Gastroesophageal sphincter (tissue), 4 donors: ENCODE measurements around the gene ADM2. TPM values are rescaled to one million over a fixed set of nuclear protein-coding genes. Genes with fewer than 3 reads are reported as not detected.

ENCODE experiments used
- ATAC-seq: fragments of 150-250 bp; one replicate; pipeline ENCODE4 v1.9.1; 2016; ENCODE audit warnings: mild to moderate bottlenecking, moderate library complexity
- H3K27ac ChIP-seq, 4 donors: fragments of 200-600 bp; sonication (generic) in 3 of 4; 1 replicate in 3 of 4; 2 replicates in 1 of 4; pipeline ENCODE4 v1.5.1; 2016 to 2019
- H3K27me3 ChIP-seq: fragments of 200-600 bp; sonication (generic); one replicate; pipeline ENCODE4 v1.5.1; 2019
- H3K36me3 ChIP-seq, 2 donors: fragments of 200-600 bp; sonication (generic); one replicate each; pipeline ENCODE4 v1.5.1; 2019; ENCODE audit warnings: control low read depth in 1 of 2
- H3K4me1 ChIP-seq, 3 donors: fragments of 200-600 bp; sonication (generic); 1 replicate in 2 of 3; 2 replicates in 1 of 3; pipeline ENCODE4 v1.5.1; 2016 to 2019; ENCODE audit warnings: control low read depth in 2 of 3
- H3K4me3 ChIP-seq, 2 donors: fragments of 200-600 bp; sonication (generic); one replicate each; pipeline ENCODE4 v1.5.1; 2019; ENCODE audit warnings: mild to moderate bottlenecking in 1 of 2, moderate library complexity in 1 of 2
- H3K9me3 ChIP-seq, 3 donors: fragments of 200-600 bp; sonication (generic); one replicate each; pipeline ENCODE4 v1.5.1; 2017 to 2019; ENCODE audit warnings: control low read depth in 2 of 3
- CTCF ChIP-seq, 4 experiments: fragments of 200-600 bp in 2 of 4; fragments of 450-650 bp in 2 of 4; sonication (generic) in 1 of 4; IDR thresholded peaks; one replicate each; pipeline ENCODE4 v1.5.1; 2017 to 2019; ENCODE audit warnings: antibody characterized with exemption in 4 of 4, mild to moderate bottlenecking in 2 of 4, moderate library complexity in 2 of 4
- EP300 ChIP-seq: sonication (generic); formaldehyde crosslinking; IDR thresholded peaks from one replicate; pipeline ENCODE4 v1.6.1; 2017; ENCODE audit warnings: antibody characterized with exemption, mild to moderate bottlenecking
- POLR2A ChIP-seq, 2 donors: fragments of 450-650 bp; IDR thresholded peaks; one replicate each; pipeline ENCODE4 v1.6.1; 2017; ENCODE audit warnings: antibody characterized with exemption in 2 of 2, mild to moderate bottlenecking in 2 of 2, moderate library complexity in 1 of 2
- POLR2AphosphoS5 ChIP-seq: sonication (generic); formaldehyde crosslinking; IDR thresholded peaks from one replicate; pipeline ENCODE4 v1.6.1; 2017; ENCODE audit warnings: antibody characterized with exemption
- WGBS, 2 donors: methylation state at CpG; one replicate each; pipeline ENCODE4 v1.1.5; 2018; ENCODE audit warnings: low coverage in 1 of 2; 5-methylcytosine and 5-hydroxymethylcytosine counted together
- total RNA-seq, 4 donors: library from RNA; depleted of rRNA; stranded (reverse); fragments of >200 nt; gene quantifications; one replicate each; pipeline ENCODE4 v1.1.0, GENCODE V29; 2016

The ADM2 gene
- total RNA-seq, 4 donors from 2014 or later, result 0.40 TPM; not detected in 3

GRCh38 chr22:50459496-50460140 lies 21.7 kb upstream of the ADM2 start:
- Histone ChIP-seq H3K27me3 (no peaks in the 10 kb centered on the region), H3K4me3 (no peak overlapping the region), H3K9me3 (no peaks in the 10 kb centered on the region), H3K27ac (no peak overlapping the region), H3K4me1 (no peaks in the 10 kb centered on the region), H3K36me3 (peaks cover 0 to 100% of the 10 kb centered on the region in 2 donors)
- no CpG with 5 or more reads among the region's 41 CpGs for WGBS, 2 donors
- ATAC-seq, result no peak
- TF ChIP-seq CTCF (IDR thresholded peaks at IDR 0.05), result no peak
- TF ChIP-seq POLR2A (IDR thresholded peaks at IDR 0.05), result no peak
- no peak for TF ChIP-seq EP300
- no peak for TF ChIP-seq POLR2AphosphoS5

GRCh38 chr22:50460938-50461337 lies 20.4 kb upstream of the ADM2 start:
- Histone ChIP-seq H3K27ac (no peak overlapping the region), H3K27me3 (no peaks in the 10 kb centered on the region), H3K36me3 (peaks cover 0 to 100% of the 10 kb centered on the region in 2 donors), H3K4me3 (no peak overlapping the region), H3K4me1 (no peaks in the 10 kb centered on the region), H3K9me3 (no peaks in the 10 kb centered on the region)
- ATAC-seq, result no peak
- no peak for TF ChIP-seq CTCF (IDR thresholded peaks at IDR 0.05)
- TF ChIP-seq EP300, result no peak
- no peak for TF ChIP-seq POLR2A (IDR thresholded peaks at IDR 0.05)
- TF ChIP-seq POLR2AphosphoS5, result no peak
- 94 to 100% methylated on average over 1 to 12 of the region's 17 CpGs for WGBS, 2 donors

- H3K27ac ChIP-seq, result no peak overlapping the region
- H3K4me1 ChIP-seq, result no peaks in the 10 kb centered on the region
- no peaks in the 10 kb centered on the region for H3K9me3 ChIP-seq
- WGBS, 2 donors, result 80 to 95% methylated on average over 1 to 14 of the region's 26 CpGs
- H3K36me3 ChIP-seq, result peaks cover 0 to 100% of the 10 kb centered on the region in 2 donors
- H3K27me3 ChIP-seq, result no peaks in the 10 kb centered on the region
- TF ChIP-seq POLR2AphosphoS5 (no peak), POLR2A (IDR thresholded peaks at IDR 0.05) (no peak), EP300 (no peak), CTCF (IDR thresholded peaks at IDR 0.05) (no peak)
- H3K4me3 ChIP-seq, result no peak overlapping the region
- no peak for ATAC-seq
Observed at GRCh38 chr22:50461536-50461935, 19.8 kb upstream of the ADM2 start.

- TF ChIP-seq POLR2A (IDR thresholded peaks at IDR 0.05) (no peak), CTCF (IDR thresholded peaks at IDR 0.05) (no peak), POLR2AphosphoS5 (no peak), EP300 (no peak)
- no peak for ATAC-seq
- WGBS, 2 donors, result 90 to 94% methylated on average over 2 to 6 of the region's 30 CpGs
- H3K27me3 ChIP-seq, result no peaks in the 10 kb centered on the region
- H3K4me1 ChIP-seq, result no peaks in the 10 kb centered on the region
- no peaks in the 10 kb centered on the region for H3K9me3 ChIP-seq
- H3K36me3 ChIP-seq, result peaks cover 0 to 100% of the 10 kb centered on the region in 2 donors
- H3K4me3 ChIP-seq, result no peak overlapping the region
- no peak overlapping the region for H3K27ac ChIP-seq
Observed at GRCh38 chr22:50461979-50462540, 19.3 kb upstream of the ADM2 start.
